ENCODE results near the gene LST1.

The LST1 gene

DNA sequence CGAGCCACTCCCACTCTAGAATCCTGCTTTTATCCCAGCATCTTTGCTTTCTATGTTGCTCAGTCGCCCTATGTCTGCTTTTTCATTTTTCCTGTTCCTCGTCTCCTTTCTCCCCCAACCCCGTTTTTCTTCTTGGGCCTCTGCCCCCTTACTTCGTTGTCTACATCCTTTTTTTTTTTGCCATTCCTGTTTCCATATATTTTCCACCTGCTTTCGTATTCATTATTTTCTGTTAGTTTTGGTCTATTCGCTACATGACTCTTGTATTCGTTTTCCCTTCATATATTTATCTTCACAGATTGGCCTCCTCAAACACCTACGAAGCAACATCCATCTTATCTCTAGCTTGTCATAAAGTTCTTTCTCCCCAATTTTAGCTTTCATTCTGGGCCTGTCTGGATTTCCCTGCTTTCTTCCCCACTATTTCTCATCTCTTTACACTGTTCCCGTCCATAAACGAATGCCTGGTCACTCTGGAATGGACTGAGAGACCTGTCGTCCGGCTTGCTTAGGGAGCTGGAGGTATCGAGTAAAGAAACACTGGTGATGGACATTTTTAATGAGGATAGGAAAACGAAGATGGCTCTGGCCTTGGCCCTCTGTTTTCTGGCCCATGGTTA, 35.4 kb downstream of the LST1 start:
- DNase-seq = no peak

DNA sequence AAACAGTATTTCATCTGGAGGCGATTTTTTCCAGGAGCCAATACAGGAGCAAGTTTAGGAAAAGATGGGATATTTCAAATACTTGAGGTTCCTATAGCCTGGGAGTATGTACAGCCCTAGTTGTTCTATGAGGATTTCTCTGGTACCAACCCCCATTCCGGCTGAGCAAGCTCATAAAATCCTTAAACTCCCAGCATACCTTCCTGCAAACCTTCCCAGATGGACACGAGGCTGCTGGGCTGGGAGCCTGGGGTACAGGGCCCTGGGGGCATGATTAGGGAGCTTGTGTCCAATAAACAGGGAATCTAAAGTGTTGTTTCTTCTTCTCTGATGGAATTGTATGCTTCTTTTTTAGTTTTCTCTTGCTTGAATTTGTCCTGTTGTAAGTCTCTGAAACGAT, 35.9 kb downstream of the LST1 start:
- no peak for DNase-seq

DNA sequence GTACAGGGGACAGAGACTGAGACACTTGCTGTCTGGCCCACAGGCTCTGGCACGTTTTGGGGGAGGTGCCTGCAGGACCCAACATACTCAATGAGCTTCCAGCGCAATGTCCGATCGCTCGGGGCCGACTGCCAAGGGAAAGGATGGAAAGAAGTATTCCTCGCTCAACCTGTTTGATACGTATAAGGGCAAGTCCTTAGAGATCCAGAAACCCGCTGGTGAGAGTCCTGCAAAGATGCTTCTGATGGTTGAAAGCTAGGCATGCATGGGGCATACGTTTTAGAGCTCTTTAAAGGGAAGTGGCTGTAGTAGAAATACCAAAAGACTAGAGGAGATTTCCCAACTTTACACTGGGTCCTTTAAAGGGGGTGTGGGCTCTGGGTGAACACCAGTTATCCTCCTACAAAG, 36.6 kb downstream of the LST1 start:
- no peak for DNase-seq

DNA sequence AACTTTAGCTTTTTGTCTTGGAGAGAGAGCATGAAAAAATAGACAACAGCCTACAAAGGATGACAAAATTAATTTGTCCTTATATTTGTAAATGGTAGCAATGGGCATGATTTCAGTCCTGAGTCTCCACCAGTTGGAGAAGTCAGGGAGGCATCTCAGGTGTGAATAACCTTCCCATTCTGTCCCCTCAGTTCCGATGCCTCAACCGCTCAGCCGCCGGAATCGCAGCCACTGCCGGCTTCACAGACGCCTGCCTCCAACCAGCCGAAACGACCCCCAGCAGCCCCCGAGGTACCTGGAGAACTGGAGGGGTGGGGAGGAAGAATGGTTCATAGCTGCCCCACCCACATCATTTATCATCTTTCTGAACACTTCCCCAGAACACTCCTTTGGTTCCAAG, 38.0 kb downstream of the LST1 start:
- DNase-seq = no peak

DNA sequence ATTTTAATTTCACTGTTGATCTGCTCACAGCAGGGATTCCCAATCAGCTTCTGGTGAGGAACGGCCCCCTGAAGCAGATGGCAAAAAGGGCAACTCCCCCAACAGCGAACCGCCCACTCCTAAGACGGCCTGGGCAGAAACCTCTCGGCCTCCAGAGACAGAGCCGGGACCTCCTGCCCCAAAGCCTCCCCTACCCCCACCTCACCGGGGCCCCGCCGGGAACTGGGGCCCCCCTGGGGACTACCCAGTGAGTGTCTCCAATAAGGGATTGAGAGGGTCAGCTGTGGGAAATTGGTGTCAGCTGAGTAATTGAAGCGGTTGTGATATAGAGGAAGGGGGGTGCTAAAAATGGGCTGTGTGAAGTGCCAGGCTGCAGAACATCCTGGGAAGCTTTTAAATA, 40.9 kb downstream of the LST1 start:
- DNase-seq = no peak

DNA sequence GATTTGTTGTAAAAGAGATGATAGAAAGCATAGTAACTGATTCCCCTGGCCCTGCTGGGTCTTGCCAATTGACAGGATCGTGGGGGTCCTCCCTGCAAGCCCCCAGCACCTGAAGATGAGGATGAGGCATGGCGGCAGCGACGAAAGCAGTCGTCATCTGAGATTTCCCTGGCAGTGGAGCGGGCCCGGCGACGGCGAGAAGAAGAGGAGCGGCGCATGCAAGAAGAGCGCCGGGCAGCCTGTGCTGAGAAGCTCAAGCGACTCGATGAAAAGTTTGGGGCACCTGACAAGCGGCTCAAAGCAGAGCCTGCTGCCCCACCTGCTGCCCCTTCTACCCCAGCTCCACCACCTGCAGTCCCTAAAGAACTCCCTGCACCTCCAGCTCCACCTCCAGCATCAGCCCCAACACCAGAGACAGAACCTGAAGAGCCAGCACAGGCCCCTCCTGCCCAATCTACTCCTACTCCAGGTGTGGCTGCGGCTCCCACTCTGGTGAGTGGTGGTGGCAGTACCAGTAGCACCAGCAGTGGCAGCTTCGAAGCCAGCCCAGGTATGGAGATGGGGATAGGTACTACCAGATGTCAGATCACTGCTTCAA, 41.7 kb downstream of the LST1 start:
- no peak for DNase-seq

DNA sequence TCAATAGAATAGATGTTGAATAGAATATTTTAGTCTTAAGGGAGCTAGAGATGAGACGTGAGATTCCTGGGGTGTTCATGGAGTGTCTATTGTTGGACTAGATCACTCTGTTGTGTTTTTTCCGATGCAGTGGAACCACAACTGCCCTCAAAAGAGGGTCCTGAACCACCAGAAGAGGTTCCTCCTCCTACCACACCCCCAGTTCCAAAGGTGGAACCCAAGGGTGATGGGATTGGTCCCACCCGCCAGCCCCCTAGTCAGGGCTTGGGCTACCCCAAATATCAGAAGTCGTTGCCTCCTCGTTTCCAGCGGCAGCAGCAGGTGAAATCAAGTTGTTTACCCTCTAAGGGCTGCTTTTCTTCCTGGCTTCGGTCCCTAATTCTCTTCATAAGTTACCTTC, 42.9 kb downstream of the LST1 start:
- no peak for DNase-seq

DNA sequence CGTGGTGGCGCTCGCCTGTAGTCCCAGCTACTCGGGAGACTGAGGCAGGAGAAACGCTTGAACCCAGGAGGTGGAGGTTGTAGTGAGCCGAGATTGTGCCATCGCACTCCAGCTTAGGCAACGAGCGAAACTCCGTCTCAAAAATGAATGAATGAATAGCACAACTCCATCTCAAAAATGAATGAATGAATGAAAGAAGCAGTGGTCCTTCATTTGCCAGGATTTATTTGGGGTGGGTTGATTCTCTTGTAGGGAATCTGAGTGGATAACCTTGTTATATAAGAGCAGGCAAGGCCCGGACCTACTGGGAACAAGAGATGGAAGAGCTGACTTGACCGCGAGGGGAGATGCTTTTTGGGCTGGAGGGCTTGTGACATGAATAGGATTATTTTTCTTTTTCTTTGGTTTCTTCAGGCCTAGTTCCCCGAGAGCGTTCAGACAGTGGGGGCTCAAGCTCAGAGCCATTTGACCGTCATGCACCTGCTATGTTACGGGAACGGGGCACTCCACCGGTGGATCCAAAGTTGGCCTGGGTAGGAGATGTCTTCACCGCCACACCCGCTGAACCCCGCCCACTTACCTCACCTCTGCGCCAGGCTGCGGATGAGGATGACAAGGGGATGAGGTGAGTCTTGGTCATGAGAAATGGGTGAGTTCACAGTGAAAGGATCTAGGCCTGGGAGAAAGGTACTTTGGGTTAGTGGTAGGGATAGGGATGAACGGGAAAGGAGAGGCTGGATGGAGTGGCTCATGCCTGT, 44.3 kb downstream of the LST1 start:
- no peak for DNase-seq

DNA sequence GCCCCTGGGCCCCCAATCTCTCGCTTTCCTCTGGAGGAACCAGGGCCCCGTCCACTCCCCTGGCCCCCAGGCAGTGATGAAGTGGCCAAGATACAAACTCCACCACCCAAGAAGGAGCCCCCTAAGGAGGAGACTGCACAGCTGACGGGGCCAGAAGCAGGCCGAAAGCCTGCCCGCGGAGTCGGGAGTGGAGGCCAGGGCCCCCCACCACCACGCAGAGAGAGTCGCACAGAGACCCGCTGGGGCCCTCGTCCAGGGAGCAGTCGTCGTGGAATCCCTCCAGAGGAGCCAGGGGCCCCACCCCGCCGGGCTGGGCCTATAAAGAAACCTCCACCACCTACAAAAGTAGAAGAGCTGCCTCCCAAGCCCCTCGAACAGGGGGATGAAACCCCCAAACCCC, 45.1 kb downstream of the LST1 start:
- DNase-seq = no peak

DNA sequence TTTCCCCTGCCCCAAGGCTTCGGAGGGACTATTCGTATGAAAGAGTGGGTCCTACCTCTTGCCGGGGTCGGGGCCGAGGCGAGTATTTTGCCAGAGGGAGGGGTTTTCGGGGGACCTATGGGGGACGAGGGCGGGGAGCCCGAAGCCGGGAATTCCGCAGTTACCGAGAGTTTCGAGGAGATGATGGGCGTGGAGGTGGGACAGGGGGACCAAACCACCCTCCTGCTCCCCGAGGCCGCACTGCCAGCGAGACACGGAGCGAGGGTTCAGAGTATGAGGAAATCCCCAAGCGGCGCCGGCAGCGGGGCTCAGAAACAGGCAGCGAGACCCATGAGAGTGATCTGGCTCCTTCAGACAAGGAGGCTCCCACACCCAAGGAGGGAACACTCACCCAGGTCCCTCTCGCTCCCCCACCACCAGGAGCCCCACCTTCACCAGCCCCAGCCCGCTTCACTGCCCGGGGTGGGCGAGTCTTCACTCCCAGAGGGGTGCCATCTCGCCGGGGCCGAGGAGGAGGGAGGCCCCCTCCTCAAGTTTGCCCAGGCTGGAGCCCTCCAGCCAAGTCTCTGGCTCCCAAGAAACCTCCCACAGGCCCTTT, 45.7 kb downstream of the LST1 start:
- DNase-seq = no peak

DNA sequence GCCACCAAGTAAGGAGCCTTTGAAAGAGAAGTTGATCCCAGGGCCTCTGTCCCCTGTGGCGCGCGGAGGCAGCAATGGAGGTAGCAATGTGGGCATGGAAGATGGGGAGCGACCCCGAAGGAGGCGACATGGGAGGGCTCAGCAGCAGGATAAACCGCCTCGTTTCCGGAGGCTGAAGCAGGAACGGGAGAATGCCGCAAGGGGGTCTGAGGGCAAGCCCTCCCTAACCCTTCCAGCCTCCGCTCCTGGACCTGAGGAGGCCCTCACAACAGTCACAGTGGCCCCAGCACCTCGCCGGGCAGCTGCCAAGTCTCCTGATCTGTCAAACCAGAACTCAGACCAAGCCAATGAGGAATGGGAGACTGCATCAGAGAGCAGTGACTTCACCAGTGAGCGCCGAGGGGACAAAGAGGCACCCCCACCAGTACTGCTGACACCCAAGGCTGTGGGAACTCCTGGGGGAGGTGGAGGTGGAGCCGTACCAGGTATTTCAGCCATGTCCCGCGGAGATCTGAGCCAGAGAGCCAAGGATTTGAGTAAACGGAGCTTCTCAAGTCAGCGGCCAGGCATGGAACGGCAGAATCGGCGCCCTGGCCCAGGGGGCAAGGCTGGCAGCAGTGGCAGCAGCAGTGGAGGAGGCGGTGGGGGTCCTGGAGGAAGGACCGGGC, 46.3 kb downstream of the LST1 start:
- DNase-seq = no peak

DNA sequence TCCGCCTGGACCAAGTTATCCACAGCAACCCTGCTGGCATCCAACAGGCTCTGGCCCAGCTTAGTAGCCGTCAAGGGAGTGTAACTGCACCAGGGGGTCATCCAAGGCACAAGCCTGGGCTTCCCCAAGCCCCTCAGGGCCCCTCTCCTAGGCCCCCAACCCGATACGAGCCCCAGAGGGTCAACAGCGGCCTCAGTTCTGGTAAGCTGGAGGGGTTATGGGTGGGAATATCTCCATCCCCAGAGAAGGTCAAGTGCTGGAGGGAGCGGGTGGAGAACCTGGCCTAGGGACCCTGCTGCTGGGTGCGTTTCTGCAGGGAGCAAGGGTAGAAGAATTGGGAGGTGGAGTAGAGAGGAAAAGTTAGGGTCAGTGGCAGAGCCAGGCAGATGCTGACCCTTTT, 47.4 kb downstream of the LST1 start:
- no peak for DNase-seq

DNA sequence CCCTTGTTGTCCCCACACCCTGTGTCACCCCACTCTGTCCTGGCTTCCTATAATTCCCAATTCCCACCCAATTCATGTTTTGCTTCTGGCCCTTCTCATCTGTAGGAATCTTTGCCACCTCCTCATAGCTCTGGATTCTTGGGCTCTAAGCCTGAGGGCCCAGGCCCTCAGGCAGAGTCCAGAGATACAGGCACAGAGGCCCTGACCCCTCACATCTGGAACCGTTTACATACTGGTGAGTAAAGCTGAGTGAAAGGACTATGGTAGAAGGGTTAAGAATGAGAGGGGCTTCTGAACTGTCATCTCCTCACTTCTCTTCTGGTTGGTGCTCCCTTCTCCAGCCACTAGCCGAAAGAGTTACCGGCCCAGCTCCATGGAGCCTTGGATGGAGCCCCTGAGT, 48.1 kb downstream of the LST1 start:
- no peak for DNase-seq

DNA sequence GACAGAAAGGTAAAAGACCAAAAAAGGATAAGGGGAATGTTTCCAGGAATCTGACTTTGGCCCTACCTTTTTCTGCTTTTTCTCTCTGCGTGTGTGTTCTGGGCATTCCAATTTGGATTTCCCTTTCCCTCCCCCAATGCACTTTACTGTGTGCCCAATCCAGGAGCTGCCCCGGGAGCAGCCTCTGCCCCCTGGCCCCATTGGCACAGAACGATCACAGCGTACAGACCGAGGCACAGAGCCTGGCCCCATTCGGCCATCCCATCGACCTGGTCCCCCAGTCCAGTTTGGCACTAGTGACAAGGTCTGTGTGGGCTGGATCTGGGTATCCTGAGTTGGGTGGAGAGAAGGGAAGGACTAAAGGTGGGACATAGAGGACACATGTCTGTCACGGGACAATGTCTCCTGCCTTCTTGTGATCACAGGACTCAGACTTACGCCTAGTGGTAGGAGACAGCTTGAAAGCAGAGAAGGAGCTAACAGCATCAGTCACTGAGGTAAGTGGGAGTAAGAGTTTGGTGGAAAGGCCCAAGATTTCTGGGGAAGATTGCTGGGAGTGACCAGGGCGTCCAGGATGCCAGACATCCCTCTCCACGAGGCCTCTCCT, 49.0 kb downstream of the LST1 start:
- no peak for DNase-seq

DNA sequence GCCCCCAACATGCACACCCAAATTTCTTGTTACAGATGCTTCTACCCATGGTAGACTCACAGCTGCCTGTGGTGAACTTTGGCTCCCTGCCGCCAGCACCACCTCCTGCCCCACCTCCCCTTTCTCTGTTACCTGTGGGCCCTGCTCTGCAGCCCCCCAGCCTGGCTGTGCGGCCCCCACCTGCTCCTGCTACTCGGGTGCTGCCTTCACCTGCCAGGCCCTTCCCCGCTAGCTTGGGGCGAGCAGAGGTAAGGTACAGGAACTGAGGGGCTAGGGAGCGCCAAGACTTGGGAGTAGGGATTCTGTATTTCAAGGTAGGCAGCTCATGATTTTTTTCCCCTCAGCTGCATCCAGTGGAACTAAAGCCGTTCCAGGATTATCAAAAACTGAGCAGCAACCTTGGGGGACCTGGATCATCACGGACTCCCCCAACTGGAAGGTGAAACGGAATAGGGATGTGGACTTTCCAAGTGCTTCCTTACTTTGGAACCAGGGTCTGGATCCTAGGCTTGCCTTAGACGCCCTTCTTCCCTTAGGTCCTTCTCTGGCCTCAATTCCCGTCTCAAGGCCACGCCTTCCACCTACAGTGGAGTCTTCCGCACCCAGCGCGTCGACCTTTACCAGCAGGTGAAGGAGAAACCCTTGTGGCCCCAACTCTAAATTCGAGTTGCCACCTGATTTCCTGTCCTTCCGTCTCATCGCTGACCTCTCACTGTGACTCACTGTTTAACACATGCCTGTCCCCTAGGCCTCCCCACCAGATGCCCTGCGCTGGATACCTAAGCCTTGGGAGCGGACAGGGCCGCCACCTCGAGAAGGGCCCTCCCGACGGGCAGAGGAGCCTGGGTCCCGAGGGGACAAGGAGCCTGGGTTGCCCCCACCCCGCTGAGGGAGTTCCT, 50.9 kb downstream of the LST1 start:
- DNase-seq = no peak
